GM04504 (cell line): Measurements from ENCODE around the gene RASEF.
"Not testable (repeated sequence)": the region's sequence is repeated elsewhere in the genome, so short reads cannot be mapped to it uniquely, and the experiment has no call there.

ENCODE experiments used
- DNase-seq: peaks from one replicate; pipeline ENCODE4 v3.0.0-alpha.2; 2012; ENCODE audit warnings: low read depth

Gene RASEF

DNA sequence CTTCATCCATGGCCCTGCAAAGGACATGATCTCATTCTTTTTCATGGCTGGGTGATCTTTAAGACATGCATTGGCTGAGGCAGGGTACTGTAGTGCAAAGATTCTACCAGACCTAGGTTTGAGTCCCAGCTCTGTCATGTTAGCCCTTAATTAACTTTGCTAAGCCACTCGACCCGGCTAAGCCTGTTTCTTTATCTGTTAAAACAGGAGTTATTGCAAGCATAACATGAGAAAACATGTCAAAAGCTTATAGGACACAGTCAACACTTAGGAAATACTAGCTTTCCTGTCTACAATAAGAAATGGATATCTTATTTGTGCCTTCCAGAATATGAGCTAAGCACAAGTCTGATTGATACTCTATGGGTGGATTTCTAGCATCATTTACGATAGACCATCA lies 92.6 kb downstream of the RASEF start:
- no peak for DNase-seq

DNA sequence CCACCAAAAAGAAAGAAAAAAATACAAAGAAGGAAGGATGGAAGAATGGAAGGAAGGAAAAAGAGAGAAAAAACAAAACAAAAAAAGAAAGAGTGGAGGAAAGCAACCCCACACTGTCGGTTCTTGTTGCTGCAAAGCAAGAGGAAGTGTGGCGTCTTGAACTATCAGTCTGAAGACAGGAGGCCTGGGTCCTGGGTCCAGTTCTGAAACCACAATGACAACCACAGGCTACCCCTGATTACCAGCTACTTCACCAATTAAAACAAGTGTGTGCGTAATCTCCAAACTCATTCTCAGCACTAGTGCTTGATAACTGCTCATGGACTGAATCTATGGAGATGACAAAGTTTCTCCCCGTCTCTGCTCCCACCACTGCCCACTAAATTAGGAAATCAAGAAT lies 93.7 kb downstream of the RASEF start:
- no peak for DNase-seq

DNA sequence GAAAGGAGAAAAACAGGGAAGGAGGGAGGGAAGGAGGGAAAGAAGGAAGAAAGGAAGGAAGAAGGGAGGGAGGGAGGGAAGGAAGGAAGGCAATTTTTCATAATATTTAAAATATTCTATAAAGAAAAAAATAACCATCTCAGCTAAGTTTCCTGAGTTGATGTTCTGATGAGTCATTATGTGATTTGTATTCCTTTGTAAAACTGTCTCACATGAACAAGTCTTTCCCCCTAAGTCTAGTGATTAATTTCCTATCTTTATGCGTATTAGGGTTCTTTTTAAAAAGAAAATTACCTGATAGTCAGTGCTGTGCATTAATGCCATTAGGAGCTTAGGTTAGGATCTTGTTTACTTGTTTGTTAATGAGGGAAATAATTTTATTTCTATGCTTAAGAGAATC lies 94.1 kb downstream of the RASEF start:
- no peak for DNase-seq

DNA sequence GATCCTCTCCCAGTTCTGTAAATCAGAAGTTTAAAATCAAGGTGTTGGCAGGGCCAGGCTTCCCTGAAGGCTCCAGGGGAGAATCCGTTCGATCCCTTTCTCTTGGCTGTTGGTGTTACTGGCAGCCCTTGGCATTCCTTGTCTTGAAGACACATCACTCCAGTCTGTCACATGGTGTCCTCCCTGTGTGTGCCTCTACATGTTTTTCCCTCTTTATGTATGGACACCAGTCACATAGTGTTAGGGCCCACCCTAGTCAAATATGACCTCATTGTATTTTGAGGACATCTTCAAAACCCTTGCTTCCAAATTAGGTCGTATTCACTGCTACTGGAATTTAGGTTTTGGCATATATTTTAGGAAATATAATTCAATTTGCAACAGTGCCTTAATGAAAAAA lies 94.6 kb downstream of the RASEF start:
- DNase-seq: no peak

DNA sequence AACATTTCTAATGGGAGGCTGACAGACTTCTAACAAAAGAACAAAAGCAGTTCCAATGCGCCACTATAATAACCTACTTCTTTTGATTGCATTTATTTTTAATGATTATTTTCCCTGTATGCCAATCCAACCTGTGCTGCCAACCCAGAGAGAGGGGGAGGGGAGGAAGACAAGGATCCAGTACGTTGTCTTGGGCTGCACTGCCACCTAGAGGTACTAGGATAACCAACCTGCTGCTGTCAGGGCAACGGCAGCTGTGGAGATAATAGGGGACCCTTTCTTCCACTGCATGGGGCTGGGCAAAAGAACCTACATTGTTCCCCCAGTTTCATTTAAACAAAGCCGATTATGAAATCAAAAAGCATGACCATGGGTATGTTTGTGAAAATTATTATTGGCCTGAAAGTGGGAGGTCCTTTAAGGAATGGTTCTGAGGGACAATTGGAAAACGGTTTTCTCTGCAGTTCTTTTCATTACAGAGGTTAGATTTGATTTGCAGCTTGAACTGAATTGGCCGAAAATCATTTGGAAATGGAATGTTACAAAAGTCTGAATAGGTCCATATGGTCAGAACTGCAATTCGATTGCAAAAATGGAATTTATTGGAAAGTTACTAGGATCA lies 101.3 kb downstream of the RASEF start:
- DNase-seq: peak; percentile 47

DNA sequence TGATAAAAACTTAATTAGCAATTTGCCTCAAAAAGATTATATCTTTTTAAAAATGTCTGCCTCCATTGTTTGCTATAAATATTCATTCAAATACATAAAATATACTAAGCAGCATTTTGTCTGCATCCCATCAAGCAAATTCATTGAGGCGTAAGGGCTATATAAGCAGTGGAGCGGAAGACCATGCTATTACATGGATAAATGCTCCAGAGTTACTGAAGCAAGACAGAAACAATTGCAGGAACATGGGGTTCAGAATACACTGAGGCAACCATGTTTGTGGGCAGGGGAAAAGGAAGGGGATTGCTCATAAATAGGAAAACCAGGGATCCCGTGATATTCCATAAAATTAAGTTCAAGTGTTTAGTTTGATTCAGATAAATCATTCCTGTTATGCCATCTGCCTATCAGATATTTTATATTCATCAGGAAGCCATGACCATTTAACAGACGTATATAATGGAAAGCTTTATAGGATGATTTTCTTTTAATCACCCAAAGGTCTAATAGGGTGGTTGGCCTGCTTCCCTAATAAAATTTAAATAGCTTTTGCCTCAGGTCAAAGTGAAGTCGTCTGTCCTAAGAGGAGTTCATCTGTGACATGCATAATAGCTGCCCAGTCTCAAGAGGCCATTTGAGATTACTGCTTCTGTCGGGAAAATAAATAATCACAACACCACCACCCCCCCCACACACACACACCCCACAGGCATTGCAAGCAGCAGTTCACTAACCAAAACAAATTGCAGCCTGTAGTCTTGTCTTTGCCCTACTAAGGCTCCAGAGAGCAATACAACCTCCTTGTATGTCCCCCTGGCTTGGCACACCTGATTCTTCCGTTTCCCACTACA lies 105.2 kb downstream of the RASEF start:
- no peak for DNase-seq

DNA sequence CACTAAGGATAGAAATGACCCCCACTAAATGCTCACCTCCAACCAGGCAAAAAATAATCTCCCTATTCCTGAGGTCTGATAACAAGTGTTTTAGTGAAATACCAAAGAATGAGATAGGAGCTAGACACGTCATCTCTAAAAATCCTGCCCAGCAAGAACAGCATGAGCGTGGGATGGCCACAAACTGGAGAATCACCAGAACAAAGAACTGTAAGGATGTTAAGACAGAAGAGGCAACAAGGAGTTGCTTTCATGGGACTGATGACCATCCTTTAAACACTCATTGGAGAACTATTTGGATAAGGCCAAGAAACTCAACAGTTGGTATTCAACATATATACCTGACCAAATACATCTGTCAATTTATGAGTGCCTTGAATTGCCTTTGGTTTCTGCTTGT lies 113.7 kb downstream of the RASEF start:
- DNase-seq: no peak

DNA sequence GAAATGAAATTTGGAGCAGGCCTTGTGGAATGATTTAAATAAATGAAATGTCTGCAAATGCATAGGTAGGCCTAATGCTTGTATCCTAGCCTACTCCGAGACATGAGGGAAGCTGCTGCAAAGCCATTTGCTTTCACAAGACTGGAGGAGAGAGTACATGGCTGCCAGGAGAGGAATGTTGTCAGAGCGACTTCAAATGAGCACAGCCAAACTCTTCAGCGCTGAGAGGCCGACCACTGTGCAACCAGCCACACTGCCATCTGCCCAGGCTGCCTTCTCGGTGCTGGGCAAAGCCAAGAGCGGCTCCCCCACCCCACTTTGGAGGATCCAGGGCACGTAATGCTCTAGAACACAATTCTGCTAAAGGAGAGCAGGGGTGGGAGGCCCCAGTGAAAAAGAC lies 122.6 kb downstream of the RASEF start:
- DNase-seq: no peak

DNA sequence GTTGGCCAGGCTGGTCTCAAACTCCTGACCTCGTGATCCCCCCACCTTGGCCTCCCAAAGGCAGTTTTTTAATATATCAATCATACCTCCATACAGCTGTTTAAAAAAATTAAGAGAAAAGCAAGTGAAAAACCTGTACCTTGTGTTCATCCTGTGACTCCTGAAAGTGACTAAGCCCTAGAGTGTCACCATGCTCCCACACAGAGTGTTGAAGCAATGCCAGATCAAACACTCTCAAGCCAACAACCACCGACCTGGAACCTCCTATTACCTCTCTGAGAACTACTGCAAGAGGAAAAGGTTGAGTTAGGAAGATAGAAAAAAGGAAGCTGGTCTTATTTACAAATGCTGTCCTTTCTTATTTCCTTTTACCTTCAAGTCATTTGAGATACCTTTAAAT lies 123.5 kb downstream of the RASEF start:
- no peak for DNase-seq

DNA sequence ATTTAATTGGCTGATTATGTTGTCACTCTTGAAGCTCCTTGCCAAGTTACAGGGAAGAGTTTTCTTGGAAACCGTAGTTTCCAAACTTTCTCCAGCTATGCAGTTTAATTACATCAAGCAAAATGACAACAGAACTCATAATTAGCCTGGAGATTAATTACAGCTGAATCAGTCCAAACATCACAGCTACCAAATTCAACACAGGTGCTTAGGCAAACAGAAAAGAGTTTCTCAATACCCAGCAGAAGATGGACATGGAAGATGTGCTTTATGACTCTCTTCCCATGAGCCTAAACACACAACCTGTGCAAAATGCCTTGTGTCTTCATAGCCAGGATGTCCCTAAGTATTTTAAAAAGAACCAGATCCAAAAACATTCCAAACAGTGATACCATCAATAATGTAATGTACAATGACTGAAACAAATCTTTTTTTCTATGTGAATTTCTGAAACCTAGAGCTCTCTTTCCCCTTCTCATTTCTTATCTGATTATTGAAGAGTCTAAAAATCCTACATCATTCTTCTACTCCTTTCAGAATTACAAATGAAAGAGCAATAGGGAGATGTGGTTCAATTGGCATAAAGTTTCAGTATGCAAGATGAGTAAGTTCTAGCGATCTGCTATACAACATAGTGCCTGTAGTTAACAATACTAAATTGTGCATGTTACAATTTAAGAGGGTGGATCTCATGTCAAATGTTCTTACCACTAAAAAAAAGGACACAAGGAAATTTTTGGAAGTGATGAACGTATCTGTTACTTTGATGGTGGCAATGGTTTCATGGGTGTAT lies 124.3 kb downstream of the RASEF start:
- DNase-seq: no peak

DNA sequence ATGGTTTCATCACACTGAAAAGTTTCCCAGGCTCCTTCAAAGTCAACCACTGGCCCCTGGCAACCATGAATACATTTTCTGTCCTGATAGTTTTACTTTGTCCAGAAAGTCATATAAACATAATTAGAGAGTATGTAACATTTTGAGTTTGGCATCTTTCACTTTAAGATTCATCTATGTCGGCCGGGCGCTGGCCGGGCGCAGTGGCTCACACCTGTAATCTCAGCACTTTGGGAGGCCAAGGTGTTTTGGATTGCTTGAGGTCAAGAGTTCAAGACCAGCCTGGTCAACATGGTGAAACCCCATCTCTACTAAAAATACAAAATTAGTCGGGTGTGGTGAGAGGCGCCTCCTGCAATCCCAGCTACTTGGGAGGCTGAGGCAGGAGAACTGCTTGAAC lies 126.4 kb downstream of the RASEF start:
- DNase-seq: not testable (repeated sequence)

DNA sequence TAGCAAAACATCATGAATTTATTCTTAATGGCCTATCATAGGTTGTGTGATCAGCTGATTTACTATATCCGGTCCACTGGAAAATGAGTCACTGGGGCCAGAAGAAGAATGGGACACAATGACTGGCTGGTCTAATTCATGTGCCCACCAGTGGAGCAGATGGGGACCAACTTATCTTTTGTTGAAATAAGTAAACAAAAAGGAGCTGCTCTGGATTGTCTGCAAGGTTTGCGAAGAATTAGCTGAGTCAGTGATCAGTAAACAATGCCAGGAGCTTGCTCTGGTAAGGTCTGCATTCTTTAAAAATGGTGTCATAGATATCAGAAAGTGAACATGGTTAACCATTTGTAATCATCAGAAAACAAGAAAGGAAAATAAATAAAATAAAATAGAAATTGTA lies 128.0 kb downstream of the RASEF start:
- DNase-seq: no peak

DNA sequence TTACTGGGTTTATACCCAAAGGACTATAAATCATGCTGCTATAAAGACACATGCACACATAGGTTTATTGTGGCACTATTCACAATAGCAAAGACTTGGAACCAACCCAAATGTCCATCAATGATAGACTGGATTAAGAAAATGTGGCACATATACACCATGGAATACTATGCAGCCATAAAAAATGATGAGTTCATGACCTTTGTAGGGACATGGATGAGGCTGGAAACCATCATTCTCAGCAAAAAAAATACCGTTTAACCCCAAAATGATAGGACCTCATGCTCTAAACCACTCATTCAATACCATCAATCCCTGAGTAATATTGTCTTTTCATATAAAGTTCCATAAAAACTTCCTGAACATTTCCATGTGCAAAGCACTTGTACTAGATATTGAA lies 128.9 kb downstream of the RASEF start:
- DNase-seq: not testable (repeated sequence)

DNA sequence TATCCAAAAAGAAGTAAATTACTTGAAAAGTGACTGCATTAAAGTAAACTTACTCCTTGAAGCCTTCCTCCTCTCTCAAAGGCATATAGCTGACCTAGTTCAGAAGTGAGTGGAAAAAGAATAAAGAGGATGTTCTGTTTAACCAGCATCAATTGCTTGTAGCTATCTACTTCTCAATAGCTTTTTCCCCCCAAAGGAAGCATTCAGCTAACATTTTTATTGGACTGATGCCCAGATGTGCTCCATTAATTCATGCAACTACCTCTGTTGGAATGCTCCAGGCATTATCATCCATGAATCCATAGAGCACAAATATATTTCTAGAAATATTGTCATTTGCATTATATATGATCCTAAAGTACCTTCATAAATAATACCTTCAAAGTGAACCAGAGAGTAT lies 132.8 kb downstream of the RASEF start:
- DNase-seq: no peak
